GM18870 (cell line): ENCODE results near the gene IGFBP4.
"Not testable (repeated sequence)": the region's sequence is repeated elsewhere in the genome, so short reads cannot be mapped to it uniquely, and the experiment has no call there.

Source experiments
- ATAC-seq: cut with Tn5 transposase; IDR thresholded peaks from one replicate; pipeline ENCODE4 v1.9.1; 2021; ENCODE audit warnings: moderate library complexity; ENCODE audit not compliant: unreplicated experiment

Gene IGFBP4

DNA sequence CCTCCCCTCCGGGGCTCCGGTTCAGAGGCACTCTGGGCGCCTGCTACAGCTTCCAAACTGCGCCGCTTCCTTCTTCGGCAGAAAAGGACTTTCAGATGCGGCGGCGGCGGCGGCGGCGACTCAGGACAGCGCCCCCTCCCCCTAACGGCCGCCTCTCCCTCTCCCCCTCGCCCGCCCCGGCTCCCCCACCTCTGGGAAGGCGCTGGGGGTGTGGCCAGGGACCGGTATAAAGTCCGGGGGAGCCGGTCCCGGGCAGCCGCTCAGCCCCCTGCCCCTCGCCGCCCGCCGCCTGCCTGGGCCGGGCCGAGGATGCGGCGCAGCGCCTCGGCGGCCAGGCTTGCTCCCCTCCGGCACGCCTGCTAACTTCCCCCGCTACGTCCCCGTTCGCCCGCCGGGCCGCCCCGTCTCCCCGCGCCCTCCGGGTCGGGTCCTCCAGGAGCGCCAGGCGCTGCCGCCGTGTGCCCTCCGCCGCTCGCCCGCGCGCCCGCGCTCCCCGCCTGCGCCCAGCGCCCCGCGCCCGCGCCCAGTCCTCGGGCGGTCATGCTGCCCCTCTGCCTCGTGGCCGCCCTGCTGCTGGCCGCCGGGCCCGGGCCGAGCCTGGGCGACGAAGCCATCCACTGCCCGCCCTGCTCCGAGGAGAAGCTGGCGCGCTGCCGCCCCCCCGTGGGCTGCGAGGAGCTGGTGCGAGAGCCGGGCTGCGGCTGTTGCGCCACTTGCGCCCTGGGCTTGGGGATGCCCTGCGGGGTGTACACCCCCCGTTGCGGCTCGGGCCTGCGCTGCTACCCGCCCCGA lies at the start of gene IGFBP4:
IGFBP4 (plus strand) TSS at position 255 of the 792 bp plus-strand sequence; CDS start at position 541, 286 bp downstream.
- no peak for ATAC-seq

DNA sequence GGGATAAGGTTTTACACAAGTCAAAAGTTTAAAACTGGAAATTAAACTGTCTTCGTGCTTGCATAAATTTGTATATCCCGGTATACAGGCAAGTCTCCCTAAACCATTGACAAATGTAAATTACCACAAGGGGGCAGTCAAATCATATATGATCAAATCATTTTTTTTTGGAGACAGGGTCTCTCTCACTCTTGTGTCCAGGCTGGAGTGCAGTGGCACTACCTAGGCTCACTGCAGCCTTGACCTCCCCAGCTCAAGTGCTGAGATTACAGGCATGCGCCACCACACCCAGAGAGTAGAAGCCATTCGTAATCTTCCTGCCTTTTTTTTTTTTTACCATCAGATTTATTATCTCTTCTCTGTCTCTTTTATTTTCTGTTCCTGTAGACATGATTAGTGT lies 44.1 kb upstream of the IGFBP4 start:
- no peak for ATAC-seq

GRCh38 chr17:40402668-40403067 lies 40.6 kb upstream of the IGFBP4 start:
- ATAC-seq, result no peak

- no peak for ATAC-seq
These were observed 39.2 kb upstream of the IGFBP4 start for GRCh38 chr17:40404003-40404402.

DNA sequence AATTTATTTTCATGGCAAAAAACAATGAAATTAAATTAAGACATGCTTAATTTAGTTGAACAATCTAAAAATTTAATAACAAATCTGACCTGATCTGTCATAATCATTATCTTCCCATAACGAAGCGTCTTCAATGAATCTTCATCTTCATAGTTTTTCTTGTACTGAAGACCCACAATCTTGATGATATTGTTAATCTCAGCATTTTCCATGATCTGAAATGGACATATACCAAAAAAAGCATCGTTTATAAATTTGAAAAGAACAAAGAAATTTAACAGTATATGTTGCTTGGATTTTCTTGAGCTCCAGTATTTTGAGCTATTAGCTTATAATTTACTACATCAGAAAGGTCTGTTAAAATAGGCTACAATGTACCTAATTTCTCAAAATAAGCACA lies 35.8 kb upstream of the IGFBP4 start:
- no peak for ATAC-seq

DNA sequence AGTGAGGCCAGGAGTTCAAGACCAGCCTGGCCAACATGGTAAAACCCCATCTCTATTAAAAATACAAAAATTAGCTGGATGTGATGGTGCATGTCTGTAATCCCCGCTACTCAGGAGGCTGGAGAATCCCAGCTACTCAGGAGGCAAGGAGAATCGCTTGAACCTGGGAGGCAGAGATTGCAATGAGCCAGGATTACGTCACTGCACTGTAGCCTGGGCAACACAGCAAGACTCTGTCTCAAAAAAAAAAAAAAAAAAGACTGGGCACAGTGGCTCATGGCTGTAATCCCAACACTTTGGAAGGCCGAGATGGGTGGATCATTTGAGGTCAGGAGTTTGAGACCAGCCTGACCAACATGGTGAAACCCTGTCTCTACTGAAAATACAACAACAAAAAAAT lies 33.7 kb upstream of the IGFBP4 start:
- not testable (repeated sequence) for ATAC-seq

GRCh38 chr17:40410082-40410481 lies 33.2 kb upstream of the IGFBP4 start:
- no peak for ATAC-seq

DNA sequence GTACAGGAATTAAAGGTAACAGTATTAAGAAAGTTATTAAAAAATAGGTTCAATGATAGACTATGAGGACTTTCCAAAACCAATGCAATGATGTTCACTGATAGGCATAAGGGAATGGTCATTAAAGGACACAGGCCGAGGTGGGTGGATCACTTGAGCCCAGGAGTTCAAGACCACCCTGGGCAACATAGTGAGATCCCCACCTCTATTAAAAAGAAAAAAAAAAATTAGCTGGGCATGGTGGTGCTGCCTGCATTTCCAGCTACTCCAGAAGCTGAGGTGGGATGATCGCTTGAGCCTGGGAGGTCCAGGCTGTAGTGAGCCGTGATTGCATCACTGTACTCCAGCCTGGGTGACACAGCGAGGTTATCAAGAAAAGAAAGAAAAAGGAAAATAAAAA lies 31.4 kb upstream of the IGFBP4 start:
- no peak for ATAC-seq

DNA sequence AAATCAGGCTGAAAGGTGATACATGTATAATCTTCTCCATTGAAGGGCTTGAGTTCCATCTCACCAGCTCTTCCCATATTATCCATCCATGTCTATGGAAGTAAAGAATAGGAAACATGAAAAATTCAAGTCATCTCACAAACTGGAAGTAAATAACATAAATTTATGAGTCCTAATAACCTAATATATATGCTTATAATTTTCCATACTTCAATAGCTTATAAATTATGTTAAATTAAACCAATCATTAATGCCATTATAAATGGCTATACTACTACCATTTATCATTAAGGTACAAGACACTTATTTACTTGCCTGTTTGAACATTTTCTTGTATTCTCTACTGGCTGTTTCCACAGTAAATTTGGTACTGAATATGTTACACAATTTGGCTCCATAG lies 30.4 kb upstream of the IGFBP4 start:
- no peak for ATAC-seq

DNA sequence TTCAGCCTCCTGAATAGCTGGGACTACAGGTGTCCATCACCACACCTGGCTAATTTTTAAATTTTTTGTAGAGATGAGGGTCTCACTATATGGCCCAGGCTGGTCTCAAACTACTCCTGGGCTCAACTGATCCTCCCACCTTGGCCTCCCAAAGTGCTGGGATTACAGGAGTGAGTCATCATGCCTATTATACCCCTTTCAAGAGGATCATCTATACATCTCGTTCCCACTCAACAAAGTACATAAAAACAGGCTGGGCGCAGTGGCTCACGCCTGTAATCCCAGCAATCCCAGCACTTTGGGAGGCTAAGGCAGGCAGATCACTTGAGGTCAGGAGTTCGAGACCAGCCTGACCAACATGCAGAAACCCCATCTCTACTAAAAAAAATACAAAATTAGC lies 28.9 kb upstream of the IGFBP4 start:
- ATAC-seq, result not testable (repeated sequence)

DNA sequence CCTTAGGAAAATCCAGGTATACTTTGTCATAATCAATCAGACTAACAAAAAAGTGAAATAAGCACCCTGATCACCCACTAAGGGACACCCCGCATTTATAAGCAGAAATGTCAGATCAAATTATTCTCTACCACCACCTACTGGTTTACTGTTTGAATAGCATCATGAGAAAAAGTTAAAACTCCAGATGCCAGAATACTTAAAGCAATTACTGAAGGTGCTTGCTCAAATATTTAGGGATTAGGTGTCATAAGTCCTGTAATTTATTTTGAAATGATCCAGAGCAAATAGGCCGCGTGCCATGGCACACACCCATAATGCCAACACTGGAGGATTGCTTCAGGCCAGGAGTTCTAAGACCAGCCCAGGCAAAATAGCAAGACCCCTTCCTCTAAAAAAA lies 27.9 kb upstream of the IGFBP4 start:
- no peak for ATAC-seq

DNA sequence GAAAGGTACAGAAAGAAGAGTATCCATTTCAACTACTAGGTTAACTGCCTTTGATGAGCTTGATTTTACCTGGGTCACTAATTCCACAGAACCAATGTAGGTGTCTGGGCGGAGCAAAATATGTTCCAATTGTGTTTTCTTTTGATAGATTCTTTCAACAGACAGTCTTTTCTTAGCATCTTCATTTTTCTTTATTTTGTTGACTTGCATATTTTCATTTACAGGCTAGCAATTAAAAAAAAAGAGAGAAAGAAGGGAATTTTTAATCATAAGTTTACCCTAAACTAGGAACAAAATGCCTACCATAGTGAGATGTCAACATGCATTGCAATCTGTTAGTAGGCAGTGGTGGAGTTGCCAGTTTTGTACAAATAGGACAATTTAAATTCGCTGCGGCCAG lies 26.6 kb upstream of the IGFBP4 start:
- no peak for ATAC-seq

DNA sequence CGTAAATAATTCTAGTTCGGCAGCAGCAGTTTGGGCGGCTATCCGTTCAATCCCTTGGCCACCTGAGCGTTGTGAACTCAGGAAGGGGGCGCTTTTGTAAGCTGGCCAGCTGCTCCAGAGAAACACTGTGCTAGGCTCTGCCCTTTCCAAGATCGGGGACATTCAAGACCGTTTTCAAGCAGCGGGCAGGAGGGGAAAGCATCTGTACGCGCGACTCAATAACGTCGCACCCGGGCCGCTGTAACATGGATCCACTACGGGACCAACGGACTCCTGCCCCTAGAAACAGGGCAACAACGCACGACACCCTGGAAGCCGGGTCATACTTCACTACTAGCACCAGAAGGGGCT lies 26.0 kb upstream of the IGFBP4 start:
- ATAC-seq, result no peak

- peak; percentile 94 for ATAC-seq
These were observed 25.4 kb upstream of the IGFBP4 start, which contains the start of gene TOP2A for GRCh38 chr17:40417609-40418427. Gene TOP2A (minus strand): TSS chr17:40417896. CDS start chr17:40417791, 105 bp downstream.

GRCh38 chr17:40418428-40418706 lies 24.9 kb upstream of the IGFBP4 start:
- no peak for ATAC-seq

DNA sequence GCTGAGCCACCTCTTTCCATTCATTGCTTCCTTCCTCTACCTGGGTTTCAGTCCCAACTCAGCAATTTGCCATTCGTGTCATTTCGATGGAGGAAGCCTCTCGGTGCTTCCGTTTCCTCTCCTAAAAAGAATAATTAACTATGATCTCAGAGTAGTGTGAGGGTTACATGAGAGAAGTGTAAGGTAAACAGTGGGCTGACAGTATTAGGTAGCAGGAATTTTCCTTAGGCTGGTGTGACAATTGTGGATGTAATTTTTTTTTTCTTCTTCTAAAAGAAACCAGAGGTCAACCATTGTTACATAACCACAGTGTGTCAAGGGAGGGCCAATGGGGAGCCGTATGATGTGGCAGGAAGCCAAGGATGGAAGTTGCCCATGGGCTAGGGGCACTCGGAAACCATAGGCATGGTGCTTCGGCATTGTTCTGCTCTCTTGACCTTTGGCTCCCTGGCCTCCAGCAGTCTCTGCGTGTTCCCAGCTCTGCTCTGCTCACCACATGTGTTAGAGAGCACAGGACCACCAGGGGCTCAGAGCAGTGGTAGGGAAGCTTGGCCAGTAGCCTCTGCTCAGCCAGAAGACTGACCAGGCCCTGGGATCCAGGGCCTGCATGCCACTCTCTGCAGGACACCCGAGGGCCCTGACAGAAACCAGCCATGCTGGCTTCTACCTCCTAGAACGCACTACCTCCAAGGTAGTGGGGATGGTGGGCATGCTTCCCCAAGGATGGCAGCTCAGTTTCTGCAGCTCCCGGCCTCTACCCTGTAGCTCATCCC lies 23.5 kb upstream of the IGFBP4 start:
- no peak for ATAC-seq

DNA sequence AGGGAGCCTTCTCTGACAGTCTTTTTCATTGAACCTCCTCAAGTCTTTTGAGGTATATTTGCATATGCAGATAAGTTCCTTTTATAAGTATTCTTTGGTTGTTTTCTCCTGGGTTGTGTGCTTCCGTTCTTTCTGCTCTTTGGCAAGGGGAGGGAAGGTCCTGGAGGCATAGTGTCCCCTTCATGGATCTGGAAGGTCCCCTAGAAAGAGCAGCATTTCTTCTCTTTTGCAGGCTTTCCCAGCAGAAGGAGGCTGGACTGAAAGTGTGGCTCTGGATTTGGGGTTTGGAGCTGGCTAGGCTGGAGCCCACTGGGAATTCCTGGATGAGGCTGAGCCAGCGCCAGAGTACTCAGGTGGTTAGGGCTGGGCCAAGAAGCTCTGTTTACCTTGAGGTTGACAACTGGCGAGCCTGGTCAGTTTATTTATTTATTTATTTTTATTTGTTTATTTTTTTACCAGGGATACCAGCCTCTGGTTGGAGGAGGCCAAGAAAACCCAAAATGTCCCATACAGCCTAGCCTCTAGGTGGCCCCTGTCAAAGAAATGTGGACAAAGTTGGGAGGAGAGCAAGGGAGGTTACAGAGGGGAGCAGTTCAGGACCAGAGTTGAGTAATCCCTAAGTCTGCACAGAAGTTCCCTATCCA lies 20.1 kb upstream of the IGFBP4 start:
- ATAC-seq, result no peak

DNA sequence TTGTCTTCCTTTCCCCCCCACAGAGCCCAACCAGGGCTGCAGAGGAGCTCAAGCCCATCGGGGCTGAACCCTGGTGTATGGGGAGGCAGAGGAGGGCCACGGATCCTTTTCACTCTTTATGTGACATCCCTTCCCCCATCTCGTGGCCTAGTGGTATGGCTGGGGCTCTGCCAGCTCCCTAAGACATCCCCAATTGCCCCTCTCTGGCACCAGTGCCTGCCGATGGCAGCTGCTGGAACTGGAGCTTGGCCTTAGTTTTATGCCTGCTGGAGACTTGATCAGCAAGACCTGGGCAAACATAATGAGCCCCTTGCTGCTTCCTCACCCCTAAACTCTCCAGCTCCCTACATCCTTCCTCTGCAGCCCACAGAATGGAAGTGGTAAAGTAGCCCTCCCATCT lies 17.5 kb upstream of the IGFBP4 start:
- no peak for ATAC-seq

DNA sequence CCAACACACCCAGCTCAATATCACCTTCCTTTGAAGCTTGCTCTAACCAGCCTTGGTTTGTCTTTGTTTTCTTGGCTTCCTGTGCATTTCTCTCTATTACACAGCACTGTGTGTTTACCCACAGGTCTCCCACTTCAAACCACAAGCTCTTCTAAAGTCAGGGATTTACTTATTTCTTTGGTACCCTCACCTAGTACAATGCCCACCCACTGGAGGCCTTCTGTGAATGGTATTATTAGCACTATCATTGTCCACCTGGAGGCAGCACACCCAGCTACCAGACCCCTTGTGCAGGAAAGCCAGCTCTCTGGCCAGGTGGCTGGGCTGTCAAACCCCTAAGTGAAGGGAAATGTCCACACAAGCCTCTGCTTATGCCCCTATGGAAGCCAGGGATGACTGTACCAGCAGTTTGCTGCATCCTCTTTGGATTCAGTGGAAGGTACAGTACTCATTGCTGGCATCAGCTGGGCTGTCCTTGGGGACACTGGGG lies 16.2 kb upstream of the IGFBP4 start:
- ATAC-seq, result no peak

- ATAC-seq, result no peak
These were observed 12.7 kb upstream of the IGFBP4 start for GRCh38 chr17:40430272-40431230.
